ENCODE data around the gene DYNLL2. TPM values are rescaled to one million over a fixed set of nuclear protein-coding genes. Genes with fewer than 3 reads are reported as not detected.

The DYNLL2 gene
- total and polyA plus RNA-seq, 11 donors: 41.4 to 102 (median 74.0) TPM

GRCh38 chr17:58117382-58117781 is 34.2 kb downstream of the DYNLL2 start:
- DNase-seq: no peak
- Histone ChIP-seq H3K27me3 (peaks cover 0 to 19% (median 0%) of the 10 kb centered on the region in 9 donors), H3K36me3 (no peaks in the 10 kb centered on the region), H3K9me3 (no peaks in the 10 kb centered on the region), H3K4me3 (no peak overlapping the region), H3K27ac (no peak overlapping the region), H3K4me1 (peaks cover 0 to 5% (median 0%) of the 10 kb centered on the region in 12 donors)
- 76 to 90% (median 85%) methylated on average over 5 of the region's 5 CpGs for WGBS, 4 donors
- ATAC-seq: no peak
- TF ChIP-seq POLR2A (IDR thresholded peaks at IDR 0.05) (no peak), CTCF (IDR thresholded peaks at IDR 0.05) (no peak)
- intact Hi-C loops (cut with DNase I): loop anchor here in 6 of 10 donors (5.0 to 10.0 kb wide), 5 partner anchors 113 to 993 kb away; partner anchors contain the start of gene SRSF1 (in 1 of the 6)

GRCh38 chr17:58119491-58119890 is 36.3 kb downstream of the DYNLL2 start:
- TF ChIP-seq CTCF (IDR thresholded peaks at IDR 0.05): no peak
- no peak for TF ChIP-seq POLR2A (IDR thresholded peaks at IDR 0.05)
- H3K27ac ChIP-seq: no peak overlapping the region
- H3K9me3 ChIP-seq: no peaks in the 10 kb centered on the region
- DNase-seq (no peak), ATAC-seq (no peak)
- 60 to 74% (median 68%) methylated on average over 3 of the region's 3 CpGs for WGBS, 4 donors
- intact Hi-C loops (cut with DNase I): loop anchor here in 6 of 10 donors (5.0 to 10.0 kb wide), 5 partner anchors 115 to 995 kb away; partner anchors contain the start of gene SRSF1 (in 1 of the 6)
- no peaks in the 10 kb centered on the region for H3K36me3 ChIP-seq
- peaks cover 0 to 19% (median 0%) of the 10 kb centered on the region in 9 donors for H3K27me3 ChIP-seq
- H3K4me1 ChIP-seq: no peaks in the 10 kb centered on the region
- H3K4me3 ChIP-seq: no peak overlapping the region

- Histone ChIP-seq H3K27ac (no peak overlapping the region), H3K36me3 (no peaks in the 10 kb centered on the region), H3K4me3 (no peak overlapping the region), H3K27me3 (peaks cover 0 to 18% (median 0%) of the 10 kb centered on the region in 9 donors), H3K4me1 (no peaks in the 10 kb centered on the region), H3K9me3 (no peaks in the 10 kb centered on the region)
- 19 to 24% (median 21%) methylated on average over 7 of the region's 7 CpGs for WGBS, 4 donors
- DNase-seq (peak in 4 of 5 donors; percentile 18 to 38 (median 31)), ATAC-seq (peak in 2 of 4 donors; percentile 58 to 60)
- intact Hi-C loops (cut with DNase I): no loop called here
- no peak for TF ChIP-seq POLR2A (IDR thresholded peaks at IDR 0.05)
- TF ChIP-seq CTCF (IDR thresholded peaks at IDR 0.05): no peak
These were observed 37.1 kb downstream of the DYNLL2 start for GRCh38 chr17:58120195-58120822.

GRCh38 chr17:58121925-58122324 is 38.7 kb downstream of the DYNLL2 start:
- DNase-seq (no peak), ATAC-seq (no peak)
- 43 to 61% (median 57%) methylated on average over 5 of the region's 5 CpGs for WGBS, 4 donors
- no peaks in the 10 kb centered on the region for H3K9me3 ChIP-seq
- no peak overlapping the region for H3K27ac ChIP-seq
- TF ChIP-seq CTCF (IDR thresholded peaks at IDR 0.05): peak in 6 of 12 donors; percentile 11 to 33 (median 18)
- no peak for TF ChIP-seq POLR2A (IDR thresholded peaks at IDR 0.05)
- intact Hi-C loops (cut with DNase I): no loop called here
- no peaks in the 10 kb centered on the region for H3K36me3 ChIP-seq
- peaks cover 0 to 21% (median 0%) of the 10 kb centered on the region in 9 donors for H3K27me3 ChIP-seq
- H3K4me3 ChIP-seq: no peak overlapping the region
- H3K4me1 ChIP-seq: no peaks in the 10 kb centered on the region

Data from heart left ventricle (tissue), 16 donors.